T-helper 1 cell treated with Interleukin-12 subunit alpha and Interleukin-12 subunit beta and Interleukin-4 antibody, amounts not matched to agents 30 μg/mL and 1 μg/mL, for 36 hours (primary cell): Measurements from ENCODE around the gene NHLRC3.

Experiments used
- H3K27ac Mint-ChIP-seq: one replicate; pipeline ENCODE4 v1.8.0; 2021; ENCODE audit warnings: mild to moderate bottlenecking, mixed read lengths
- H3K27me3 Mint-ChIP-seq: one replicate; pipeline ENCODE4 v1.8.0; 2021; ENCODE audit warnings: low read depth, mixed read lengths
- H3K36me3 Mint-ChIP-seq: one replicate; pipeline ENCODE4 v1.8.0; 2021; ENCODE audit warnings: low read depth, mixed read lengths
- H3K4me1 Mint-ChIP-seq: one replicate; pipeline ENCODE4 v1.8.0; 2021; ENCODE audit warnings: low read depth, mixed read lengths
- H3K4me3 Mint-ChIP-seq: one replicate; pipeline ENCODE4 v1.8.0; 2021; ENCODE audit warnings: mild to moderate bottlenecking, moderate library complexity, mixed read lengths
- H3K9me3 Mint-ChIP-seq: one replicate; pipeline ENCODE4 v1.8.0; 2021; ENCODE audit warnings: mixed read lengths

NHLRC3 gene

DNA sequence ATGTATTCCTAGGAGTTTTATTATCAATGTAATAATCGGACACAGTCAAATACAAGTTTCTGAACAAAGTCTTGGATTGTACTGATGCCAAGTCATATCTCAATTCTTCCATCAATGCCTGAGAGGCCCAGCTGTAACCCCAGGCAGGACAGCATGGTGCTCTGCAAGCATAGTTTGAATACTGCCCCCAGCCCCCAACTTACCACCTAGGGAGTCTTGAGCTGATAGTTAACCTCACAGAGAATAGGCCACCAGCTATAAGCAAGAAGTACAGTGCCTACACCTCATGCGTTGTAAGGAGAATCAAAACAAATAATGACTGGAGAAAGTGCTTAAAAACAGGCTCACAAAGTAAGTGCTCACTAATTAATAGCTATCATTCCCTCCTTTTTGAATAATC, 3.1 kb upstream of the NHLRC3 start:
- Mint-ChIP-seq H3K36me3 (no peaks in the 10 kb centered on the region), H3K9me3 (no peaks in the 10 kb centered on the region), H3K4me1 (peaks cover 36% of the 10 kb centered on the region), H3K27ac (no peak overlapping the region), H3K4me3 (peak overlapping the region; percentile 88), H3K27me3 (no peaks in the 10 kb centered on the region)

GRCh38 chr13:39035799-39036198, 2.5 kb upstream of the NHLRC3 start:
- no peaks in the 10 kb centered on the region for H3K9me3 Mint-ChIP-seq
- peak overlapping the region; percentile 80 for H3K27ac Mint-ChIP-seq
- H3K27me3 Mint-ChIP-seq, result no peaks in the 10 kb centered on the region
- peaks cover 3% of the 10 kb centered on the region for H3K36me3 Mint-ChIP-seq
- peaks cover 39% of the 10 kb centered on the region for H3K4me1 Mint-ChIP-seq
- H3K4me3 Mint-ChIP-seq, result peak overlapping the region; percentile 88

- Mint-ChIP-seq H3K9me3 (no peaks in the 10 kb centered on the region), H3K27ac (peak overlapping the region; percentile 80), H3K4me1 (peaks cover 40% of the 10 kb centered on the region), H3K36me3 (peaks cover 4% of the 10 kb centered on the region), H3K27me3 (no peaks in the 10 kb centered on the region), H3K4me3 (peak overlapping the region; percentile 88)
Measured at GRCh38 chr13:39036212-39036611, 2.0 kb upstream of the NHLRC3 start.

DNA sequence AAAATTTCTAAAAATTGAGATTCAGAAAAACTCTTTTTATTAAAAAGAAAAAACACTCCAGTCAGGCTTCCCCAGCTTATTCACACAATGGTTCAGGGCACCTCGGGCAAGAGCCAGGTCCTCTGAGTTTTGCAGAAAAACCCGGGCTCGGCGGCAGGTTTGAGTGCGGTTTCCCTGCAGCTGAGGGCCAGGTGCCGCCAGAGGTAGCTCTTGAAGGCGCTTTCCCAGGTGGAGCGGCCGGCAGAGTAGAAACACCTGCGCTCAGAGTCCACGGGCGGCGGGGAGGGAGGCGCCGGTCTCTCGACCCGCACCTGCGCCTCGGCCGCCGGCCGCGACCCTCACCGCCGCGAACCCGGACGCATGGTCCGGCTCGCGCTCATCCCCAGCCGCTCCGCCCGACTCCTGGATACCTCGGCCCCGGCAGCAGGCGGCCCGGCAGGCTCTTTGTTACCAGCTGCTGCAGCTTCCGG, 811 bp upstream of the NHLRC3 start:
- Mint-ChIP-seq H3K27me3 (no peaks in the 10 kb centered on the region), H3K4me1 (peaks cover 34% of the 10 kb centered on the region), H3K27ac (peak overlapping the region; percentile 95), H3K4me3 (peak overlapping the region; percentile 92), H3K9me3 (no peaks in the 10 kb centered on the region), H3K36me3 (peaks cover 4% of the 10 kb centered on the region)

DNA sequence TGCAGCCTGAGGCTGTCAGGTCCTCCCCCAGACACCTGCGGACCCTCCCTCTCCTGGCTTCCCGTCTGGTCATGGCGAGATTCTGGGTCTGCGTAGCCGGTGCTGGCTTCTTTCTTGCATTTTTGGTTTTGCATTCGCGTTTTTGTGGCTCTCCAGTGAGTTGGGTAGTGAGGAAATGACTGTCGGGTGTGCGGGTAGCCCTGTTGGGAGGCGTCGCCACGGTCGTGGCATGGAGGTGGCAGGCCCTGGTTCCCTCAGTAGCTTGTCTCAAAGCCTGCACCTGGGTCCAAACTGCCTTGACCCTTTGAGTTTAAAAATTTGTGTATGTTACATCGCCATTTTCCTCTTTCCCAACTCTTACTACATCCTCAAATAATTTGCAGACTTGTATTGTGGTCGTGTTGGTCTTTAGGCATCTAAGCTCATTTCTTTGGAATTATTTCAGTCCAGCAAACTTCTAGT, 344 bp downstream of the NHLRC3 start:
- Mint-ChIP-seq H3K4me3 (peak overlapping the region; percentile 92), H3K4me1 (peaks cover 37% of the 10 kb centered on the region), H3K36me3 (peaks cover 9% of the 10 kb centered on the region), H3K27me3 (no peaks in the 10 kb centered on the region), H3K9me3 (no peaks in the 10 kb centered on the region), H3K27ac (peak overlapping the region; percentile 95)

- Mint-ChIP-seq H3K36me3 (peaks cover 9% of the 10 kb centered on the region), H3K27ac (peak overlapping the region; percentile 95), H3K4me3 (peak overlapping the region; percentile 92), H3K27me3 (no peaks in the 10 kb centered on the region), H3K9me3 (no peaks in the 10 kb centered on the region), H3K4me1 (peaks cover 33% of the 10 kb centered on the region)
Measured at GRCh38 chr13:39039041-39039440, 785 bp downstream of the NHLRC3 start.

DNA sequence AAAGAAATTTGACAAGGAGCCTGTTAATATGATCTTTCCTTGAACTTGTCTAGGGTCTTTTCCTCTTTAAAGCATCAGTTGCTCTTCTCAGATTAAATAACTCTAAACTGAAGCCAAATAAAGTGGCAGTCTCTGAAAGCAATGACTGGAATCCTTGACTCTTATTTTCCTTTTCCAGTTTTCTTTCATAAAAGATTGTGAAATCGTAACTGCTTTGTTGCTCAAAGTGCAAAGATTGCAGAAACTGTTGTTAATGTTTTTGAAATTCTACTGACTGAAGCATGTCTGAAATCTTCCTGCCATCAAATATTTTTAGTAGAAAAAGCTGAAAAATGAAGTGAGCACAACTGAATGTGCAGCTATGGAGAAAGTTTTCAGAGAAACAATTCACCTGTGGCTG, 1.9 kb downstream of the NHLRC3 start:
- no peaks in the 10 kb centered on the region for H3K27me3 Mint-ChIP-seq
- H3K27ac Mint-ChIP-seq, result peak overlapping the region; percentile 5
- peaks cover 25% of the 10 kb centered on the region for H3K4me1 Mint-ChIP-seq
- H3K36me3 Mint-ChIP-seq, result peaks cover 13% of the 10 kb centered on the region
- H3K9me3 Mint-ChIP-seq, result no peaks in the 10 kb centered on the region
- peak overlapping the region; percentile 26 for H3K4me3 Mint-ChIP-seq

GRCh38 chr13:39044536-39044935, 6.3 kb downstream of the NHLRC3 start:
- no peaks in the 10 kb centered on the region for H3K27me3 Mint-ChIP-seq
- H3K36me3 Mint-ChIP-seq, result peaks cover 24% of the 10 kb centered on the region
- no peak overlapping the region for H3K4me3 Mint-ChIP-seq
- no peaks in the 10 kb centered on the region for H3K9me3 Mint-ChIP-seq
- peaks cover 12% of the 10 kb centered on the region for H3K4me1 Mint-ChIP-seq
- H3K27ac Mint-ChIP-seq, result no peak overlapping the region

DNA sequence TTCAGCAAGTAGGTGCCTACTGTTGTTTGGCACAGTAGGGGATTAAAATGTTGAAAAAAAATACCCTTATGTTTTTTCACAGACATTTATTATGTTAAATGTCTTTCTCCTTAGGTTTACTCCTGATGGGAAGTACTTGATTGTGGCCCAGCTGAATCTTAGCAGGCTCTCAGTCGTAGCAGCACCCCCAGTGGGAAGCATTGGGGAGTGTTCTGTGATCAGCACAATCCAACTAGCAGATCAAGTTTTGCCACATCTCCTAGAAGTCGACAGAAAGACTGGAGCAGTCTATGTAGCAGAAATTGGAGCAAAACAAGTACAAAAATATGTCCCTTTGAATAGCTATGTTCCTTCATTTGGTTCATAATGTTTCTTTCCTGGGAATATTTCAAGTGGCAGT, 9.3 kb downstream of the NHLRC3 start:
- H3K4me3 Mint-ChIP-seq, result no peak overlapping the region
- H3K27me3 Mint-ChIP-seq, result no peaks in the 10 kb centered on the region
- H3K27ac Mint-ChIP-seq, result no peak overlapping the region
- peaks cover 19% of the 10 kb centered on the region for H3K36me3 Mint-ChIP-seq
- no peaks in the 10 kb centered on the region for H3K9me3 Mint-ChIP-seq
- peaks cover 4% of the 10 kb centered on the region for H3K4me1 Mint-ChIP-seq

DNA sequence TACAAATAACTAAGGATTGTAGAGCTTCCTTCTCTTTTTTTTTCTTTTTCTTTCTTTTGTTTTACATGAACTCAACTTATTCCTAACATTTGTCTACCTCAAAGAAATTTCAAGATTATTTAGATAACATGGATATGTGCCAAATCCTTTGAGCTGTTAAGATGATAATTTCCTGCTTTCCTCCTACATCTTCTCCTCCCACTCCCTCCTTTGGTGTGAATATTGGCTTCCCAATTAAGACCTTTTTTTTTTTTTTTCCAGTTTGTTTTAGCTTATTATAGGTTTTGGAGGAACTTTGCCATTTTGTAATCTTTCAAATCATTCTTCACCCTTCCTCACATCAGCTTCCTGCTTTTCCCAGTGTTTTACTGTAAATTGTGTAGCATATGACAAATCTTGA, 10.6 kb downstream of the NHLRC3 start:
- no peaks in the 10 kb centered on the region for H3K9me3 Mint-ChIP-seq
- H3K27ac Mint-ChIP-seq, result no peak overlapping the region
- H3K4me1 Mint-ChIP-seq, result peaks cover 2% of the 10 kb centered on the region
- no peaks in the 10 kb centered on the region for H3K27me3 Mint-ChIP-seq
- peaks cover 15% of the 10 kb centered on the region for H3K36me3 Mint-ChIP-seq
- H3K4me3 Mint-ChIP-seq, result no peak overlapping the region

- Mint-ChIP-seq H3K4me3 (no peak overlapping the region), H3K27me3 (no peaks in the 10 kb centered on the region), H3K36me3 (peaks cover 13% of the 10 kb centered on the region), H3K9me3 (no peaks in the 10 kb centered on the region), H3K27ac (no peak overlapping the region), H3K4me1 (peaks cover 2% of the 10 kb centered on the region)
Measured at GRCh38 chr13:39049274-39049673, 11.0 kb downstream of the NHLRC3 start.

- Mint-ChIP-seq H3K36me3 (peaks cover 11% of the 10 kb centered on the region), H3K27me3 (no peaks in the 10 kb centered on the region), H3K4me1 (no peaks in the 10 kb centered on the region), H3K9me3 (peaks cover 3% of the 10 kb centered on the region), H3K4me3 (no peak overlapping the region), H3K27ac (no peak overlapping the region)
Measured at GRCh38 chr13:39051157-39051556, 12.9 kb downstream of the NHLRC3 start.

DNA sequence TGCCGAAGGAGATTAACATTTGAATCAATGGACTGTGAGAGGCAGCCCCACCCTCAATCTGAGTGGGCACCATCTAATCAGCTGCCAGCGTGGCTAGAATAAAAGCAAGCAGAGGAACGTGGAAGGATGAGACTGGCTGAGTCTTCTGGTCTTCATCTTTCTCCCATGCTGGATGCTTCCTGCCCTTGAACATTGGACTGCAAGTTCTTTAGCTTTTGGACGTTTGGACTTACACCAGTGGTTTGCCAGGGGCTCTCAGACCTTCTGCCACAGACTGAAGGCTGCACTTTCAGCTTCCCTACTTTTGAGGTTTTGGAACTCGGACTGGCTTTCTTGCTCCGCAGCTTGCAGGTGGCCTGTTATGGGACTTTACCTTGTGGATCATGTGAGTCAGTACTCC, 14.7 kb downstream of the NHLRC3 start:
- H3K9me3 Mint-ChIP-seq, result peaks cover 3% of the 10 kb centered on the region

GRCh38 chr13:39054112-39054511, 15.9 kb downstream of the NHLRC3 start:
- Mint-ChIP-seq H3K4me1 (peaks cover under 1% of the 10 kb centered on the region), H3K27me3 (no peaks in the 10 kb centered on the region), H3K36me3 (peaks cover 4% of the 10 kb centered on the region), H3K27ac (no peak overlapping the region), H3K4me3 (no peak overlapping the region), H3K9me3 (peaks cover 3% of the 10 kb centered on the region)

More for the DNA sequence above, 14.7 kb downstream of the NHLRC3 start:
- peaks cover 11% of the 10 kb centered on the region for H3K36me3 Mint-ChIP-seq
- H3K4me3 Mint-ChIP-seq, result no peak overlapping the region
- no peaks in the 10 kb centered on the region for H3K4me1 Mint-ChIP-seq
- H3K27ac Mint-ChIP-seq, result no peak overlapping the region
- no peaks in the 10 kb centered on the region for H3K27me3 Mint-ChIP-seq

DNA sequence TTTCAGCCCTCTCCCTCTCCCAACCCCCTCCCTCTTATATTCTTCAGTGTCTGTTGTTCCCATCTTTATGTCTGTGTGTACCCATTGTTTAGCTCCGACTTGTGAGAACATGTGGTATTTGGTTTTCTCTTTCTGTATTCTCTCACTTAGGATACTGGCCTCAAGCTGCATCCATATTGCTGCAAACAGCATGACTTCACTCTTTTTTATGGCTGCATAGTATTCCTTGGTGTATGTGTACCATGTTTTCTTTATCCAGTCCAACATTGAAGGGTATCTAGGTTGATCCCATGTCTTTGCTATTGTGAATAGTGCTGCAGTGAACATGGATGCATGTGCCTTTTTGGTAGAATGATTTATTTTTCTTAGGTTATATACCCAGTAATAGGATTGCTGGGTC, 17.8 kb downstream of the NHLRC3 start:
- Mint-ChIP-seq H3K27ac (no peak overlapping the region), H3K9me3 (peaks cover 3% of the 10 kb centered on the region), H3K27me3 (no peaks in the 10 kb centered on the region), H3K4me3 (no peak overlapping the region), H3K36me3 (peaks cover 5% of the 10 kb centered on the region), H3K4me1 (peaks cover 6% of the 10 kb centered on the region)

GRCh38 chr13:39058040-39058439, 19.8 kb downstream of the NHLRC3 start:
- peaks cover 3% of the 10 kb centered on the region for H3K9me3 Mint-ChIP-seq
- no peak overlapping the region for H3K4me3 Mint-ChIP-seq
- H3K27me3 Mint-ChIP-seq, result no peaks in the 10 kb centered on the region
- H3K36me3 Mint-ChIP-seq, result peaks cover 5% of the 10 kb centered on the region
- H3K4me1 Mint-ChIP-seq, result peaks cover 6% of the 10 kb centered on the region
- H3K27ac Mint-ChIP-seq, result no peak overlapping the region
